Keratinocyte (primary cell): ENCODE data around the gene ATG9A. TPM values are rescaled to one million over a fixed set of nuclear protein-coding genes. Genes with fewer than 3 reads are reported as not detected.
A peak's percentile ranks its signal among the peaks of the same experiment; 100 is the strongest.

Experiments used
- DNase-seq: peaks from one replicate; pipeline ENCODE4 v3.0.0-alpha.2; 2011; ENCODE audit warnings: low read depth, missing footprints, low spot score
- FAIRE-seq: peaks from 2 replicates; lab custom pipeline; 2011; peaks lifted over from hg19 to GRCh38; lab: Jason Lieb, UNC
- H2AFZ ChIP-seq: 2 replicates; pipeline ENCODE4 v1.6.0; 2012; ENCODE audit warnings: low read length, control low read depth, inconsistent platforms; ENCODE audit not compliant: control insufficient read depth
- H3K27ac ChIP-seq: 2 replicates; pipeline ENCODE4 v1.5.1; 2011; ENCODE audit warnings: low read length; ENCODE audit not compliant: control insufficient read depth, insufficient read depth
- H3K27me3 ChIP-seq: 3 replicates; pipeline ENCODE4 v1.6.0; 2011; ENCODE audit warnings: low read length; ENCODE audit not compliant: control insufficient read depth, insufficient read depth; ENCODE audit errors: extremely low read depth
- H3K36me3 ChIP-seq, 2 experiments: 2 replicates in 1 of 2; 3 replicates in 1 of 2; pipeline ENCODE4 v1.5.1; 2011; ENCODE audit warnings: low read length in 2 of 2, mild to moderate bottlenecking in 1 of 2; ENCODE audit not compliant: control insufficient read depth in 2 of 2, insufficient read depth in 2 of 2; ENCODE audit errors: extremely low read depth in 1 of 2
- H3K4me1 ChIP-seq: 3 replicates; pipeline ENCODE4 v1.5.1; 2011; ENCODE audit warnings: low read length; ENCODE audit not compliant: control insufficient read depth, insufficient read depth; ENCODE audit errors: extremely low read depth
- H3K4me2 ChIP-seq: 3 replicates; pipeline ENCODE4 v1.6.0; 2011; ENCODE audit warnings: low read depth, low read length; ENCODE audit not compliant: control insufficient read depth, insufficient read depth; ENCODE audit errors: extremely low read depth
- H3K4me3 ChIP-seq, 3 experiments: fragments of 200-600 bp in 1 of 3; sonication (generic) in 1 of 3; 2 replicates in 2 of 3; 3 replicates in 1 of 3; pipeline ENCODE4 v1.5.1; 2011 to 2016; ENCODE audit warnings: low read length in 3 of 3, mild to moderate bottlenecking in 3 of 3, control low read depth in 2 of 3, inconsistent platforms in 1 of 3, low read depth in 1 of 3, mixed read lengths in 1 of 3, mixed run types in 1 of 3, moderate library complexity in 1 of 3; ENCODE audit not compliant: control insufficient read depth in 2 of 3, insufficient read depth in 2 of 3; ENCODE audit errors: extremely low read depth in 1 of 3
- H3K79me2 ChIP-seq: 2 replicates; pipeline ENCODE4 v1.6.0; 2012; ENCODE audit warnings: low read length; ENCODE audit not compliant: control insufficient read depth, insufficient read depth
- H3K9ac ChIP-seq: 3 replicates; pipeline ENCODE4 v1.6.0; 2011; ENCODE audit warnings: low read length; ENCODE audit not compliant: control insufficient read depth, insufficient read depth; ENCODE audit errors: extremely low read depth
- H3K9me1 ChIP-seq: 3 replicates; pipeline ENCODE4 v1.6.0; 2011; ENCODE audit warnings: low read length; ENCODE audit not compliant: control insufficient read depth, insufficient read depth; ENCODE audit errors: extremely low read depth
- H3K9me3 ChIP-seq: 2 replicates; pipeline ENCODE4 v1.5.1; 2012; ENCODE audit warnings: low read depth, low read length; ENCODE audit not compliant: control insufficient read depth
- H4K20me1 ChIP-seq: 3 replicates; pipeline ENCODE4 v1.6.0; 2011; ENCODE audit warnings: low read length; ENCODE audit not compliant: control insufficient read depth, insufficient read depth; ENCODE audit errors: extremely low read depth
- EZH2 ChIP-seq: IDR thresholded peaks from one replicate; pipeline ENCODE4 v1.6.1; 2012; ENCODE audit warnings: inconsistent platforms, mild to moderate bottlenecking, low read length, moderate library complexity
- dilution Hi-C: fragments of 300-500 bp; cut with MboI; formaldehyde crosslinking; loops from one replicate; pipeline ENCODE4 v1.7.0; 2020; ENCODE audit warnings: low sequenced_read_pairs; ENCODE audit not compliant: extremely low pct_ligation_motif_present
- polyA plus RNA-seq, 5 experiments: library from polyadenylated mRNA; depleted of rRNA in 3 of 5; stranded (reverse) in 3 of 5; stranded (forward) in 1 of 5; unstranded in 1 of 5; fragments of >200 nt; gene quantifications; 1 replicate in 1 of 5; 2 replicates in 3 of 5; 3 replicates in 1 of 5; pipeline versions ENCODE4 v1.2.1 to v1.2.3, GENCODE V29; 2011 to 2012; ENCODE audit warnings: missing spikeins in 2 of 5, low read depth in 1 of 5, low replicate concordance in 1 of 5
- TF ChIP-seq, protein P1 (sequence below), 3 experiments: IDR thresholded peaks in 1 of 3; conservative IDR thresholded peaks in 1 of 3; optimal IDR thresholded peaks in 1 of 3; 2 replicates in 2 of 3; 3 replicates in 1 of 3; pipeline versions ENCODE3 to v1.5.1; 2011; ENCODE audit warnings: low read length in 3 of 3, mild to moderate bottlenecking in 3 of 3, moderate library complexity in 2 of 3, control low read depth in 1 of 3, inconsistent platforms in 1 of 3; ENCODE audit not compliant: insufficient read depth in 2 of 3; ENCODE audit errors: extremely low read depth in 1 of 3

ATG9A gene
- polyA plus RNA-seq, 1 donor (not counting 4 experiments of a cell fraction or from before 2014, with no cell fraction given) = 58.8 TPM

DNA sequence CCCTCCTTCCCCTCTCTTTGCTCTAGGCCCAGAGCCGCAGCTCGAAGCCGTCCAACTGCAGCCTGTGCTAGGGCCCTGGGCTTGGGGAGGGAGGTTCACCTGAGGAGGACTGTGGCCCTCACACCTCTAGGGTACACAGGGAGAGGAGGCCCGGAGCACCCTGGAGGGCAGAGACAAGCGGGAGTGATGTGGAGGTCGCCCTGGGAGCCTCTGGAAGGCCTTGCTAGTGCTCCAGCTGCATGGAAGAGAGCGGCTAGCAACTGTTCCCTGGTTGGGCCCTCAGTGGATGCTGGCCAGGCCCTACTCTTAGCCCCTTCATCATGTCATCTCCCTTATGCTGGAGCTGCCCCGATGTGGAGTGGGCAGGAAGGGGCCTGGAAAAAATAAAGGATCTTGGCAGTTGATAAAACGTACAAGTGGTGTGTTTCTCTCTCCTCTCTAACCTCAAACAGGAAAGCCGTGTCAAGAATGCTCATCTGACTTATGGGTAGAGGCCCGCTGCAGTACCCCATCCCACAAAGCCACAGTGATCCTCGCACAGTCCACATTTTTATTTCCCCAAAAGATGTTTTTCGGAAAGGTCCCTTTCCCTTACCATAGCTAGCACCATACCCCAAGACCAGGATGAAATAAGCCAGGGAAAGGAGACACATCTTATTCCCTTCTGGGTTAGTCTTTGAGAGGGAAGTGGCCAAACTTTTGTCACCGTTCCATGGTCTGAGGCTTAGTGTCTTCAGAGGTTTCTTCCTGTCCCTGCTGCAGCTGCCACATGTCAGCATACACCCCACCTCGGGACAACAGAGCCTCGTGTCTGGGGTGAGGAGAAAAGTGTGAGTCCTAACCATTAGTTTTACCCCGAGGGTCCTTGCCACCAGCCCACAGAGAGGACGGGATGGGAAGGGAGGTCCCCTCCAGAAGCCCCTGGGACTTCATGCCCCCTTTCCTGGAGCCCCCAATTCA lies 19.9 kb downstream of the ATG9A start:
- Histone ChIP-seq H2AFZ (no peak overlapping the region), H3K4me1 (peaks cover 16% of the 10 kb centered on the region), H3K9me3 (no peaks in the 10 kb centered on the region), H3K9me1 (no peaks in the 10 kb centered on the region), H4K20me1 (no peaks in the 10 kb centered on the region), H3K27me3 (no peaks in the 10 kb centered on the region), H3K27ac (no peak overlapping the region), H3K4me3 (no peak overlapping the region), H3K36me3 (peaks cover 23 to 25% of the 10 kb centered on the region in 2 experiments), H3K9ac (no peak overlapping the region), H3K79me2 (no peaks in the 10 kb centered on the region), H3K4me2 (no peak overlapping the region)
- no peak for TF ChIP-seq EZH2
- TF ChIP-seq, protein P1, sequence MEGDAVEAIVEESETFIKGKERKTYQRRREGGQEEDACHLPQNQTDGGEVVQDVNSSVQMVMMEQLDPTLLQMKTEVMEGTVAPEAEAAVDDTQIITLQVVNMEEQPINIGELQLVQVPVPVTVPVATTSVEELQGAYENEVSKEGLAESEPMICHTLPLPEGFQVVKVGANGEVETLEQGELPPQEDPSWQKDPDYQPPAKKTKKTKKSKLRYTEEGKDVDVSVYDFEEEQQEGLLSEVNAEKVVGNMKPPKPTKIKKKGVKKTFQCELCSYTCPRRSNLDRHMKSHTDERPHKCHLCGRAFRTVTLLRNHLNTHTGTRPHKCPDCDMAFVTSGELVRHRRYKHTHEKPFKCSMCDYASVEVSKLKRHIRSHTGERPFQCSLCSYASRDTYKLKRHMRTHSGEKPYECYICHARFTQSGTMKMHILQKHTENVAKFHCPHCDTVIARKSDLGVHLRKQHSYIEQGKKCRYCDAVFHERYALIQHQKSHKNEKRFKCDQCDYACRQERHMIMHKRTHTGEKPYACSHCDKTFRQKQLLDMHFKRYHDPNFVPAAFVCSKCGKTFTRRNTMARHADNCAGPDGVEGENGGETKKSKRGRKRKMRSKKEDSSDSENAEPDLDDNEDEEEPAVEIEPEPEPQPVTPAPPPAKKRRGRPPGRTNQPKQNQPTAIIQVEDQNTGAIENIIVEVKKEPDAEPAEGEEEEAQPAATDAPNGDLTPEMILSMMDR (optimal IDR thresholded peaks at IDR 0.05 in 1 of 3, IDR thresholded peaks at IDR 0.05 in 1 of 3, conservative IDR thresholded peaks at IDR 0.05 in 1 of 3; ENCODE audit: extremely low read depth in 1 of 3, insufficient read depth in 2 of 3, low read length in 3 of 3) = no peak
- DNase-seq (no peak), FAIRE-seq (no peak)
- dilution Hi-C loops = no loop called here

DNA sequence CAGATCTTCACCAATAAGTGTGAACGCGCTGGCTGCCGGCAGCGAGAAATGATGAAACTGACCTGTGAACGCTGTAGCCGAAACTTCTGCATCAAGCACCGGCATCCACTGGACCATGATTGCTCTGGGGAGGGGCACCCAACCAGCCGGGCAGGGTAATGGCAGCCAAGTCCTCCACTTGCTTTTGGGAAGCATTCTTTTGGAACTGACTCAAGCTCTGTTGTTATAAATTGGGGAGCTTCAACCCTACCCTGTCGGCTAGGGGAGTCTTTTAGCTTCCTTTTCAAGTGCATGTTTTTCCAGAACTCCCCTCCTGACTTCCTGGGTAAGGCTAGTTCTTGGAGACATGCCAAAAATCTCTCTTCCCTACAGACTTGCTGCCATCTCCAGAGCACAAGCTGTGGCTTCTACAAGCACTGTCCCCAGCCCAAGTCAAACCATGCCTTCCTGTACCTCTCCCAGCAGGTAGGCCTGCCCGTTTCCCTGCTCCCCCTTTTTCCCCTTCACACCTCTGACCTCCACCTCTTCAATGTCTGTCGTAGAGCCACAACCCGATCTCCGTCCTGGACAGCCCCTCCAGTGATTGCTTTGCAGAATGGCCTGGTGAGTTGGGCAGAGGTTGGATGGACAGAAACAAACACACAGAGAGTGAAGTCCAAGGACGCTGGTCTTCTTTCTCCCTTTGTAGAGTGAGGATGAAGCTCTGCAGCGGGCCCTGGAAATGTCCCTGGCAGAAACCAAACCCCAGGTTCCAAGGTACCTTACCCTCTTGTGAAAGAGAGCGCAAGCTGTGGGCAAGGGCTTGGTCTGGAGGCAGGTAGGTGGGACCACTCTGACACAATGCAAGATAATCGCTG lies 21.3 kb downstream of the ATG9A start:
- no peaks in the 10 kb centered on the region for H4K20me1 ChIP-seq
- no peaks in the 10 kb centered on the region for H3K9me1 ChIP-seq
- TF ChIP-seq EZH2 = no peak
- TF ChIP-seq, protein P1 (optimal IDR thresholded peaks at IDR 0.05 in 1 of 3, IDR thresholded peaks at IDR 0.05 in 1 of 3, conservative IDR thresholded peaks at IDR 0.05 in 1 of 3; ENCODE audit: extremely low read depth in 1 of 3, insufficient read depth in 2 of 3, low read length in 3 of 3) = no peak
- peaks cover 16% of the 10 kb centered on the region for H3K4me1 ChIP-seq
- H3K9me3 ChIP-seq = no peaks in the 10 kb centered on the region
- no peaks in the 10 kb centered on the region for H3K79me2 ChIP-seq
- no peaks in the 10 kb centered on the region for H3K27me3 ChIP-seq
- H3K36me3 ChIP-seq = peaks cover 16 to 21% of the 10 kb centered on the region in 2 experiments
- FAIRE-seq (no peak), DNase-seq (no peak)
- H3K4me3 ChIP-seq = no peak overlapping the region
- peak overlapping the region; percentile 84 for H3K4me2 ChIP-seq
- H3K27ac ChIP-seq = no peak overlapping the region
- dilution Hi-C loops = no loop called here
- no peak overlapping the region for H2AFZ ChIP-seq
- no peak overlapping the region for H3K9ac ChIP-seq
